Measurements from ENCODE around the gene IRF9.

The IRF9 gene

GRCh38 chr14:24160850-24161804 lies at the start of gene IRF9:
Gene IRF9 (plus strand): TSS chr14:24161265. CDS start chr14:24162145, 880 bp downstream.
- DNase-seq: peak; percentile 96

GRCh38 chr14:24113379-24113800 lies 47.7 kb upstream of the IRF9 start:
- peak; percentile 63 for DNase-seq

- DNase-seq: peak; percentile 86
Observed at GRCh38 chr14:24113801-24114531, 47.1 kb upstream of the IRF9 start.

GRCh38 chr14:24114532-24115421 lies 46.3 kb upstream of the IRF9 start, which contains the start of the genes DCAF11 and NRL:
Gene DCAF11 (plus strand): TSS chr14:24114777. CDS start chr14:24115595, 818 bp downstream.
Gene NRL (minus strand): TSS chr14:24114949. CDS start chr14:24082848, 32,101 bp downstream.
- peak; percentile 100 for DNase-seq

GRCh38 chr14:24115422-24116127 lies 45.5 kb upstream of the IRF9 start:
- no peak for DNase-seq

GRCh38 chr14:24116128-24116814 lies 44.8 kb upstream of the IRF9 start:
- DNase-seq: no peak

GRCh38 chr14:24117179-24117578 lies 43.9 kb upstream of the IRF9 start:
- no peak for DNase-seq

- DNase-seq: no peak
Observed at GRCh38 chr14:24119691-24120090, 41.4 kb upstream of the IRF9 start.

GRCh38 chr14:24121210-24121609 lies 39.9 kb upstream of the IRF9 start:
- DNase-seq: no peak

- no peak for DNase-seq
Observed at GRCh38 chr14:24122416-24122815, 38.6 kb upstream of the IRF9 start.

GRCh38 chr14:24122898-24123297 lies 38.2 kb upstream of the IRF9 start:
- DNase-seq: no peak

GRCh38 chr14:24123424-24124417 lies 37.3 kb upstream of the IRF9 start:
- DNase-seq: no peak

GRCh38 chr14:24126939-24127338 lies 34.1 kb upstream of the IRF9 start:
- DNase-seq: no peak

- no peak for DNase-seq
Observed at GRCh38 chr14:24127673-24128072, 33.4 kb upstream of the IRF9 start.

- no peak for DNase-seq
Observed at GRCh38 chr14:24129410-24129998, 31.6 kb upstream of the IRF9 start.

GRCh38 chr14:24130380-24130716 lies 30.7 kb upstream of the IRF9 start, which contains the start of gene FITM1:
Gene FITM1 (plus strand): TSS chr14:24130659. CDS start chr14:24131564, 905 bp downstream.
- no peak for DNase-seq

GRCh38 chr14:24130717-24131548 lies 30.1 kb upstream of the IRF9 start:
- no peak for DNase-seq

GRCh38 chr14:24131549-24131966 lies 29.5 kb upstream of the IRF9 start:
- no peak for DNase-seq
